H9 (cell line): ENCODE data around the gene KCNK13. TPM values are rescaled to one million over a fixed set of nuclear protein-coding genes. Genes with fewer than 3 reads are reported as not detected.

Experiments
- DNase-seq: peaks from one replicate; pipeline ENCODE4 v3.0.0-alpha.2; 2017
- H2AFZ ChIP-seq: one replicate; pipeline ENCODE4 v1.6.1; 2013; ENCODE audit warnings: mild to moderate bottlenecking, low read length, control low read depth, moderate library complexity
- H2AK5ac ChIP-seq: 2 replicates; pipeline ENCODE4 v1.6.1; 2013; ENCODE audit warnings: low read length, control low read depth, mixed read lengths; ENCODE audit not compliant: insufficient read length
- H2BK120ac ChIP-seq: one replicate; pipeline ENCODE4 v1.6.1; 2013; ENCODE audit warnings: low read depth, mild to moderate bottlenecking, low read length, control low read depth, inconsistent platforms; ENCODE audit not compliant: poor library complexity, severe bottlenecking
- H2BK12ac ChIP-seq: 2 replicates; pipeline ENCODE4 v1.6.1; 2013; ENCODE audit warnings: low read length, control low read depth, mixed read lengths, low read depth; ENCODE audit not compliant: insufficient read length
- H2BK15ac ChIP-seq: 2 replicates; pipeline ENCODE4 v1.6.1; 2013; ENCODE audit warnings: low read depth, low read length, control low read depth
- H2BK20ac ChIP-seq: one replicate; pipeline ENCODE4 v1.6.1; 2013; ENCODE audit warnings: low read depth, mild to moderate bottlenecking, low read length, control low read depth, inconsistent platforms; ENCODE audit not compliant: poor library complexity, severe bottlenecking
- H2BK5ac ChIP-seq: 2 replicates; pipeline ENCODE4 v1.6.1; 2013; ENCODE audit warnings: low read length, control low read depth, mixed read lengths; ENCODE audit not compliant: insufficient read length
- H3K14ac ChIP-seq: 2 replicates; pipeline ENCODE4 v1.6.1; 2013; ENCODE audit warnings: low read length, control low read depth; ENCODE audit not compliant: insufficient read depth
- H3K18ac ChIP-seq: 2 replicates; pipeline ENCODE4 v1.6.1; 2013; ENCODE audit warnings: low read depth, mild to moderate bottlenecking, mixed read lengths, low read length, control low read depth; ENCODE audit not compliant: insufficient read length
- H3K23ac ChIP-seq: 2 replicates; pipeline ENCODE4 v1.6.1; 2013; ENCODE audit warnings: low read length, control low read depth, mixed read lengths, low read depth; ENCODE audit not compliant: insufficient read length
- H3K23me2 ChIP-seq: 2 replicates; pipeline ENCODE4 v1.6.1; 2013; ENCODE audit warnings: low read depth, mild to moderate bottlenecking, mixed read lengths, low read length, control low read depth; ENCODE audit not compliant: insufficient read length, poor library complexity, severe bottlenecking
- H3K27ac ChIP-seq: 2 replicates; pipeline ENCODE4 v1.5.1; 2013; ENCODE audit warnings: low read length, control low read depth, mixed read lengths, low read depth; ENCODE audit not compliant: insufficient read length
- H3K27me3 ChIP-seq: 2 replicates; pipeline ENCODE4 v1.6.1; 2013; ENCODE audit warnings: low read length, control low read depth, inconsistent platforms; ENCODE audit not compliant: insufficient read depth
- H3K4ac ChIP-seq: 2 replicates; pipeline ENCODE4 v1.6.1; 2013; ENCODE audit warnings: low read depth, mild to moderate bottlenecking, control low read depth, inconsistent platforms, low read length, moderate library complexity
- H3K4me1 ChIP-seq: 2 replicates; pipeline ENCODE4 v1.6.1; 2013; ENCODE audit warnings: low read length, control low read depth, inconsistent platforms; ENCODE audit not compliant: insufficient read depth
- H3K4me2 ChIP-seq: 2 replicates; pipeline ENCODE4 v1.6.1; 2013; ENCODE audit warnings: low read length, control low read depth, mixed read lengths; ENCODE audit not compliant: insufficient read length, insufficient read depth
- H3K56ac ChIP-seq: 2 replicates; pipeline ENCODE4 v1.6.1; 2013; ENCODE audit warnings: low read depth, mild to moderate bottlenecking, mixed read lengths, low read length, control low read depth; ENCODE audit not compliant: insufficient read length
- H3K79me1 ChIP-seq: 2 replicates; pipeline ENCODE4 v1.6.1; 2013; ENCODE audit warnings: low read depth, mild to moderate bottlenecking, moderate library complexity, low read length, control low read depth, inconsistent platforms; ENCODE audit not compliant: insufficient read depth, poor library complexity, severe bottlenecking
- H3K79me2 ChIP-seq: 2 replicates; pipeline ENCODE4 v1.6.1; 2013; ENCODE audit warnings: low read length, control low read depth, inconsistent platforms; ENCODE audit not compliant: insufficient read depth
- H3K9ac ChIP-seq: 2 replicates; pipeline ENCODE4 v1.6.1; 2013; ENCODE audit warnings: low read length, control low read depth, mixed read lengths; ENCODE audit not compliant: insufficient read length; ENCODE audit errors: extremely low read depth
- H3K9me3 ChIP-seq: one replicate; pipeline ENCODE4 v1.6.1; 2013; ENCODE audit warnings: low read depth, low read length, inconsistent platforms; ENCODE audit not compliant: control insufficient read depth
- H3T11ph ChIP-seq: one replicate; pipeline ENCODE4 v1.6.1; 2013; ENCODE audit warnings: mild to moderate bottlenecking, low read length, control low read depth, inconsistent platforms
- H4K20me1 ChIP-seq: one replicate; pipeline ENCODE4 v1.6.1; 2013; ENCODE audit not compliant: control insufficient read depth, insufficient read length, insufficient read depth
- H4K5ac ChIP-seq: 2 replicates; pipeline ENCODE4 v1.6.1; 2013; ENCODE audit warnings: low read depth, mild to moderate bottlenecking, mixed read lengths, low read length, control low read depth; ENCODE audit not compliant: insufficient read length
- H4K8ac ChIP-seq: replicated peaks from 2 replicates; pipeline ENCODE4 v1.6.1; 2013; ENCODE audit warnings: low read length, control low read depth, mixed read lengths, low read depth; ENCODE audit not compliant: insufficient read length
- H4K91ac ChIP-seq: 2 replicates; pipeline ENCODE4 v1.6.1; 2013; ENCODE audit warnings: low read depth, mild to moderate bottlenecking, moderate library complexity, mixed read lengths, low read length, control low read depth; ENCODE audit not compliant: insufficient read length
- H3K27ac Mint-ChIP-seq, 3 experiments: 2 replicates in 2 of 3; 3 replicates in 1 of 3; pipeline ENCODE4 v1.8.0; 2020 to 2021; ENCODE audit warnings: mixed read lengths in 3 of 3, mild to moderate bottlenecking in 1 of 3, moderate library complexity in 1 of 3
- H3K27me3 Mint-ChIP-seq: 2 replicates; pipeline ENCODE4 v1.8.0; 2021; ENCODE audit warnings: low read depth, mild to moderate bottlenecking, moderate library complexity, mixed read lengths
- H3K36me3 Mint-ChIP-seq, 3 experiments: 2 replicates in 2 of 3; 3 replicates in 1 of 3; pipeline ENCODE4 v1.8.0; 2020 to 2021; ENCODE audit warnings: low read depth in 3 of 3, mixed read lengths in 3 of 3; ENCODE audit not compliant: insufficient read depth in 1 of 3
- H3K4me1 Mint-ChIP-seq, 2 experiments: 2 replicates each; pipeline ENCODE4 v1.8.0; 2020; ENCODE audit warnings: mixed read lengths in 2 of 2
- H3K4me3 Mint-ChIP-seq, 2 experiments: 2 replicates in 1 of 2; 3 replicates in 1 of 2; pipeline ENCODE4 v1.8.0; 2020 to 2021; ENCODE audit warnings: mild to moderate bottlenecking in 2 of 2, mixed read lengths in 2 of 2, moderate library complexity in 1 of 2
- H3K9me3 Mint-ChIP-seq, 2 experiments: 2 replicates in 1 of 2; 3 replicates in 1 of 2; pipeline ENCODE4 v1.8.0; 2020; ENCODE audit warnings: mild to moderate bottlenecking in 2 of 2, mixed read lengths in 2 of 2, moderate library complexity in 1 of 2
- CTCF ChIP-seq: fragments of 200-600 bp; sonication (generic); conservative IDR thresholded peaks from 3 replicates; pipeline ENCODE4 v1.8.0; 2021; ENCODE audit warnings: antibody characterized with exemption, mild to moderate bottlenecking
- WGBS: extraction: QIAGEN DNeasy Blood & Tissue Kit; methylation state at CpG from one replicate; pipeline ENCODE4 v1.1.7; 2013; ENCODE audit warnings: missing lambda C conversion rate, low lambda C conversion rate, mixed read lengths; ENCODE audit not compliant: insufficient read length; ENCODE audit errors: extremely low coverage; 5-methylcytosine and 5-hydroxymethylcytosine counted together
- total RNA-seq: library from RNA; stranded (reverse); gene quantifications from 2 replicates; pipeline ENCODE4 v1.2.1, GENCODE V29; 2021

Gene KCNK13
- total RNA-seq, 1 experiment from 2014 or later, result 0.39 TPM

- H3K27ac ChIP-seq, result no peak overlapping the region
- no peak overlapping the region for H3K27ac Mint-ChIP-seq
These were observed 56.2 kb downstream of the KCNK13 start for GRCh38 chr14:90118027-90118426.

More at GRCh38 chr14:90118027-90118426, 56.2 kb downstream of the KCNK13 start:
- Histone ChIP-seq H4K5ac (no peak overlapping the region), H3K79me1 (no peaks in the 10 kb centered on the region), H3K4me2 (no peak overlapping the region), H2BK12ac (no peak overlapping the region), H3K18ac (no peak overlapping the region), H3K9me3 (no peaks in the 10 kb centered on the region), H3K9ac (no peak overlapping the region), H2BK20ac (no peak overlapping the region), H3T11ph (no peak overlapping the region), H4K20me1 (no peaks in the 10 kb centered on the region), H2BK120ac (no peak overlapping the region), H2AFZ (no peak overlapping the region), H4K91ac (no peak overlapping the region), H3K14ac (no peak overlapping the region), H2AK5ac (no peak overlapping the region), H3K4me1 (no peaks in the 10 kb centered on the region), H3K4ac (no peak overlapping the region), H3K27me3 (no peaks in the 10 kb centered on the region), H3K23me2 (peaks cover 2% of the 10 kb centered on the region), H2BK15ac (no peak overlapping the region), H4K8ac (no peak overlapping the region), H3K79me2 (no peaks in the 10 kb centered on the region), H2BK5ac (no peak overlapping the region), H3K56ac (no peak overlapping the region), H3K23ac (no peak overlapping the region)
- Mint-ChIP-seq H3K27me3 (peaks cover 5% of the 10 kb centered on the region), H3K36me3 (no peaks in the 10 kb centered on the region), H3K4me3 (no peak overlapping the region), H3K4me1 (no peaks in the 10 kb centered on the region), H3K9me3 (peaks cover 0 to 6% of the 10 kb centered on the region in 2 experiments; a peak in 3 of 5 replicates)
- no peak for DNase-seq
- TF ChIP-seq CTCF, result no peak
- no CpG with 5 or more reads among the region's 3 CpGs for WGBS
